ENCODE results near the gene WDFY3.

The WDFY3 gene

DNA sequence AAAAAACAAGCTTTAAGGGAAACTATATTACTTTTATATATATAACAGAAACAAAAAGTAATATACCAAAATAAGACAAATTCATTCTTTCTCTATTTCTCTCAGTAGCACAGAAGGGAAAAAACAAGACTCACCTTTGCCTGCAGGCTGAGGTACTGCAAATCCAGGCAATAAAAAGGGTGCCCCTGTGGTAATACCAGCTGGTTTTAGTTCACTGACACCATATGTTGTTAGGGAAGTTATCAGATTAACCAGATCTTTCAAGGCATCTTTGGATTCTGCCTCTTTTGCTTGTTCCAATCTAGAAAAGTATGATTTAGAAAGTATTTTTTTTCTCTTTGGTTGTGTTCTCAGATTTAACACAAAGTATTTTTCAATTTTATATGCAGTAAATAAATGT is 139.8 kb downstream of the WDFY3 start:
- Histone ChIP-seq H3K27me3 (ENCODE audit: control insufficient read depth, insufficient read depth, low read length) (no peaks in the 10 kb centered on the region), H3K9me3 (ENCODE audit: control insufficient read depth, low read length) (no peaks in the 10 kb centered on the region), H3K4me3 (ENCODE audit: low read depth, low read length) (no peak overlapping the region), H3K4me1 (no peaks in the 10 kb centered on the region), H2AFZ (no peak overlapping the region), H3K36me3 (ENCODE audit: control insufficient read depth, insufficient read depth, low read length) (no peaks in the 10 kb centered on the region), H3K79me2 (no peaks in the 10 kb centered on the region), H3K9ac (no peak overlapping the region), H3K27ac (no peak overlapping the region), H3K4me2 (ENCODE audit: low read length) (no peak overlapping the region)
- TF ChIP-seq, protein P1, sequence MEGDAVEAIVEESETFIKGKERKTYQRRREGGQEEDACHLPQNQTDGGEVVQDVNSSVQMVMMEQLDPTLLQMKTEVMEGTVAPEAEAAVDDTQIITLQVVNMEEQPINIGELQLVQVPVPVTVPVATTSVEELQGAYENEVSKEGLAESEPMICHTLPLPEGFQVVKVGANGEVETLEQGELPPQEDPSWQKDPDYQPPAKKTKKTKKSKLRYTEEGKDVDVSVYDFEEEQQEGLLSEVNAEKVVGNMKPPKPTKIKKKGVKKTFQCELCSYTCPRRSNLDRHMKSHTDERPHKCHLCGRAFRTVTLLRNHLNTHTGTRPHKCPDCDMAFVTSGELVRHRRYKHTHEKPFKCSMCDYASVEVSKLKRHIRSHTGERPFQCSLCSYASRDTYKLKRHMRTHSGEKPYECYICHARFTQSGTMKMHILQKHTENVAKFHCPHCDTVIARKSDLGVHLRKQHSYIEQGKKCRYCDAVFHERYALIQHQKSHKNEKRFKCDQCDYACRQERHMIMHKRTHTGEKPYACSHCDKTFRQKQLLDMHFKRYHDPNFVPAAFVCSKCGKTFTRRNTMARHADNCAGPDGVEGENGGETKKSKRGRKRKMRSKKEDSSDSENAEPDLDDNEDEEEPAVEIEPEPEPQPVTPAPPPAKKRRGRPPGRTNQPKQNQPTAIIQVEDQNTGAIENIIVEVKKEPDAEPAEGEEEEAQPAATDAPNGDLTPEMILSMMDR (IDR thresholded peaks at IDR 0.05) = no peak

DNA sequence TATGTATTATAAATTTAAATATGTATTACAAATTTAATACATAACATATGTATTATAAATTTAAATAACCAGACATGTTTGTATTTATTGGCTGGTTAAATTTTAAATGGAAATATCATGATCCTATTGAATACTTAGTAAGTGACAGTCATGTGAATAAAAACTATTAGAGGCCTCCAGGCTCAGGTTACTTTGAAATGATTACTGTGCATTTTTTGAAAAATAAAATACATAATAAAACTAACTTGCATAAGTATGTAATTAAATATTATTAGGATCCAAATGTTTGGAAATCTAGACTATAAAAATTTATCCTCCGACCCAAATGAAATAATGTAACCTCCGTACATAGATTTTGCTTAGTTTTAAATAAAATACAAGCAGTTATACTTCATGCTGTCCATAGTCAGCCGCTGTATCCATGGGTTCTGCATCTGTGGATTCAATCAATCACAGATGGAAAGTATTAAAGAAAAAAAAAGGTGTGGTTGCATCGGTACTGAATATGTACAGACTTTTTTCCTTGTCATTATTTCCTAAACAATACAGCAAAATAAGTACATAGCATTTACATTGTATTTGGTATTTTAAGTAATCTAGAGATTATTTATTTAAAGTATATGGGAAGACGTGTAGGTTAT is 140.7 kb downstream of the WDFY3 start:
- Histone ChIP-seq H3K36me3 (ENCODE audit: control insufficient read depth, insufficient read depth, low read length) (no peaks in the 10 kb centered on the region), H3K79me2 (no peaks in the 10 kb centered on the region), H2AFZ (no peak overlapping the region), H3K4me2 (ENCODE audit: low read length) (no peak overlapping the region), H3K9ac (no peak overlapping the region), H3K27me3 (ENCODE audit: control insufficient read depth, insufficient read depth, low read length) (no peaks in the 10 kb centered on the region), H3K4me1 (no peaks in the 10 kb centered on the region), H3K9me3 (ENCODE audit: control insufficient read depth, low read length) (no peaks in the 10 kb centered on the region), H3K27ac (no peak overlapping the region), H3K4me3 (ENCODE audit: low read depth, low read length) (no peak overlapping the region)
- TF ChIP-seq, protein P1 (IDR thresholded peaks at IDR 0.05) = no peak

DNA sequence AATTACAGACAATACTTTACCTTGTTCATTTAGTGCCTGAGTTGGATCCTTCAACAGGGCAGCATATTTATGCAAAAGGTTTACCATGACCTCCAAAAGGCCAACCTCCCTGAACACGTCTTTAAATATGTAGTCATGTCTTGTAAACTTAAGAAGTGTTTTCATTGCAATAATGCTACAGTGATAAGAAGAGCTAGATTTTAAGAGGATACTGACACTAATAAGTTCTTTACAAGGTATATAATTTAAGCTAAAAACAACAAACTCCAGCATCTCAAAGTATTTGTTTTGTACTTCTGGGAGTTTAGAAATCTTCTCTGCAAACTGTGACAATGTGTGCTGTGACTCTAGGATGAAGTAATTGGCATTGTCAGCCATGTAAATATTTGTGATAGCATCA is 145.4 kb downstream of the WDFY3 start:
- H3K27ac ChIP-seq = no peak overlapping the region
- TF ChIP-seq, protein P1 (IDR thresholded peaks at IDR 0.05) = no peak
- H3K4me2 ChIP-seq (ENCODE audit: low read length) = no peak overlapping the region
- no peak overlapping the region for H2AFZ ChIP-seq
- no peak overlapping the region for H3K9ac ChIP-seq
- no peaks in the 10 kb centered on the region for H3K4me1 ChIP-seq
- H3K79me2 ChIP-seq = no peaks in the 10 kb centered on the region
- H3K4me3 ChIP-seq (ENCODE audit: low read depth, low read length) = no peak overlapping the region
- no peaks in the 10 kb centered on the region for H3K27me3 ChIP-seq (ENCODE audit: control insufficient read depth, insufficient read depth, low read length)
- no peaks in the 10 kb centered on the region for H3K36me3 ChIP-seq (ENCODE audit: control insufficient read depth, insufficient read depth, low read length)
- H3K9me3 ChIP-seq (ENCODE audit: control insufficient read depth, low read length) = no peaks in the 10 kb centered on the region

DNA sequence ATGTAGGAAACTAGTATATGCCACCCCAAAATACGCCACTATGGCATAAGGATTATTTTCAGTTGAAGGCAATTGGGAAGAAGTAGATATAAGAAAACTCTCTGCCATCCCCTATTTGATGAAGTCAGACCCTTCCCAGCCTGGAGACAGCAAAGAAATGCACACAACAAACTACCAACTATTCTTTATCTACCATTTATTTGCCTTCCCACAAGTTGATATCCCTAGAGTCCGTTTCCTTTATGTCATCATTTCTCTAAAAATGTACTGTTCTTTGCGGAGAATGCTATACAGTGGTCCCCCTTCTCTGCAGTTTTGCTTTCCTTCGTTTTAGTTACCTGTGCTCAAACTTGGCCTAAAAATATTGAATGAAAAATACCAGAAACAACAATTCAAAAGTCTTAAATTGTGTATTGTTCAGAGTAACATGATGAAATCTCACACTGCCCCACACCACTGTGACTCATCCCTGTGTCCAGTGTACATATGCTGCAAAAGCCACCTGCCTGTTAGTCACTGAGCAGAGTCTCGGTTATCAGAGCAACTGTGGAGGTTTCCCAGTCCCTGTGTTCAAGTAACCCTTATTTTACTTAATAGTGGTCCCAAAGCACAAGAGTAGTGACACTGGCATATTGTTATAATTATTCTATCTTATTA is 152.3 kb downstream of the WDFY3 start:
- no peaks in the 10 kb centered on the region for H3K9me3 ChIP-seq (ENCODE audit: control insufficient read depth, low read length)
- no peaks in the 10 kb centered on the region for H3K79me2 ChIP-seq
- H3K27ac ChIP-seq = no peak overlapping the region
- no peak overlapping the region for H3K4me3 ChIP-seq (ENCODE audit: low read depth, low read length)
- H3K4me2 ChIP-seq (ENCODE audit: low read length) = no peak overlapping the region
- no peaks in the 10 kb centered on the region for H3K4me1 ChIP-seq
- H3K9ac ChIP-seq = no peak overlapping the region
- H3K36me3 ChIP-seq (ENCODE audit: control insufficient read depth, insufficient read depth, low read length) = no peaks in the 10 kb centered on the region
- TF ChIP-seq, protein P1 (IDR thresholded peaks at IDR 0.05) = no peak
- H3K27me3 ChIP-seq (ENCODE audit: control insufficient read depth, insufficient read depth, low read length) = no peaks in the 10 kb centered on the region
- no peak overlapping the region for H2AFZ ChIP-seq

DNA sequence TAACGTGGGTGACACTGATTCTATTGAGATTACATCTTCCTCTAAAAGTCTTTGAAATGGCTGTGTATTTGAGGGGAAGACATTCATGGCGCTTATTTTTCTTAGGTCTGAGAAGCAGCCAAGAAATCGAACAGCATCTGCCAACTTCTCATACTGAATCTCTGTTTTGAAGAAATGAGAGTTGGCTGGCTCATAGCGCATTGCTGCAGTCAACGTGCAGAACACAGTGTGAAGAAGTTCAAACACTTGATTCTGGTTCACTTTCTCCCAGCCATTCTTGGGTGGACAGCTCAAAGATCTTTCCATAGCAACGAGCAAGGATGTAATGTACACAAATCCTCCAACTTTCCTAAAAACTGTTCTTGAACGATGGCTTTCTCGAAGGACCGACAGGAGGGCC is 156.5 kb downstream of the WDFY3 start:
- no peaks in the 10 kb centered on the region for H3K79me2 ChIP-seq

More for the DNA sequence above, 156.5 kb downstream of the WDFY3 start:
- Histone ChIP-seq H3K4me1 (no peaks in the 10 kb centered on the region), H3K9me3 (ENCODE audit: control insufficient read depth, low read length) (no peaks in the 10 kb centered on the region), H2AFZ (no peak overlapping the region), H3K27ac (no peak overlapping the region), H3K4me3 (ENCODE audit: low read depth, low read length) (no peak overlapping the region), H3K27me3 (ENCODE audit: control insufficient read depth, insufficient read depth, low read length) (no peaks in the 10 kb centered on the region), H3K9ac (no peak overlapping the region), H3K36me3 (ENCODE audit: control insufficient read depth, insufficient read depth, low read length) (no peaks in the 10 kb centered on the region), H3K4me2 (ENCODE audit: low read length) (no peak overlapping the region)
- TF ChIP-seq, protein P1 (IDR thresholded peaks at IDR 0.05) = no peak
